H1 (cell line): ENCODE data around the gene IREB2. TPM values are rescaled to one million over a fixed set of nuclear protein-coding genes. Genes with fewer than 3 reads are reported as not detected.

Experiments used
- ASH2L ChIP-seq: fragments of 200-600, 300-600 bp; sonication (generic); IDR thresholded peaks from one replicate; pipeline ENCODE4 v1.7.1; 2017; ENCODE audit warnings: low read length
- CTBP2 ChIP-seq: IDR thresholded peaks from 2 replicates; pipeline ENCODE4 v1.7.0; 2011; ENCODE audit warnings: borderline replicate concordance, mild to moderate bottlenecking, moderate library complexity, mixed read lengths, low read length; ENCODE audit not compliant: insufficient read depth, insufficient read length
- EP300 ChIP-seq, 2 experiments: IDR thresholded peaks; 1 replicate in 1 of 2; 2 replicates in 1 of 2; pipeline ENCODE4 v1.6.1; 2011 to 2012; ENCODE audit warnings: low read depth in 2 of 2, low read length in 2 of 2, mild to moderate bottlenecking in 2 of 2, borderline replicate concordance in 1 of 2, inconsistent platforms in 1 of 2, moderate library complexity in 1 of 2
- HDAC2 ChIP-seq, 2 experiments: fragments of 300-600 bp in 1 of 2; sonication (generic) in 1 of 2; IDR thresholded peaks; 2 replicates each; pipeline ENCODE4 v1.6.1; 2011 to 2012; ENCODE audit warnings: low read depth in 2 of 2, low read length in 2 of 2, mild to moderate bottlenecking in 2 of 2, moderate library complexity in 2 of 2, borderline replicate concordance in 1 of 2, inconsistent platforms in 1 of 2
- KDM1A ChIP-seq: fragments of 200-600, 300-600 bp; sonication (generic); IDR thresholded peaks from 2 replicates; pipeline ENCODE4 v1.7.1; 2016; ENCODE audit warnings: mild to moderate bottlenecking, low read length, borderline replicate concordance
- NANOG ChIP-seq: IDR thresholded peaks from 2 replicates; pipeline ENCODE4 v1.6.1; 2011; ENCODE audit warnings: low read length, low read depth, mild to moderate bottlenecking, inconsistent platforms; ENCODE audit not compliant: insufficient read depth, poor library complexity, severe bottlenecking
- RXRA ChIP-seq: IDR thresholded peaks from 2 replicates; pipeline ENCODE4 v1.6.1; 2011; ENCODE audit warnings: low read depth, mild to moderate bottlenecking, low read length, moderate library complexity; ENCODE audit not compliant: insufficient read depth
- SRF ChIP-seq: IDR thresholded peaks from 2 replicates; pipeline ENCODE4 v1.6.1; 2011; ENCODE audit warnings: mild to moderate bottlenecking, low read depth, low read length, moderate library complexity
- polyA plus RNA-seq, 7 experiments: library from polyadenylated mRNA; depleted of rRNA in 3 of 7; stranded (reverse) in 5 of 7; unstranded in 2 of 7; fragments of >200 nt in 5 of 7; fragments of 200-250 nt in 2 of 7; gene quantifications; 1 replicate in 5 of 7; 2 replicates in 1 of 7; 4 replicates in 1 of 7; pipeline versions ENCODE4 v1.2.1 to v1.2.3, GENCODE V29; 2011 to 2013; ENCODE audit warnings: missing spikeins in 2 of 7, mixed read lengths in 2 of 7
- total RNA-seq: library from RNA; stranded (reverse); fragmentation: NEBNext Ultra II Directional; extraction: Animal tissue kit (Norgen Biotek cat#: 25700); gene quantifications from 2 replicates; pipeline ENCODE4 v1.2.1, GENCODE V29; 2021

Gene IREB2
- total and polyA plus RNA-seq, 2 of the 8 experiments (the other 6 are each of a cell fraction or from before 2014, with no cell fraction given), result 21.0 to 103 TPM

DNA sequence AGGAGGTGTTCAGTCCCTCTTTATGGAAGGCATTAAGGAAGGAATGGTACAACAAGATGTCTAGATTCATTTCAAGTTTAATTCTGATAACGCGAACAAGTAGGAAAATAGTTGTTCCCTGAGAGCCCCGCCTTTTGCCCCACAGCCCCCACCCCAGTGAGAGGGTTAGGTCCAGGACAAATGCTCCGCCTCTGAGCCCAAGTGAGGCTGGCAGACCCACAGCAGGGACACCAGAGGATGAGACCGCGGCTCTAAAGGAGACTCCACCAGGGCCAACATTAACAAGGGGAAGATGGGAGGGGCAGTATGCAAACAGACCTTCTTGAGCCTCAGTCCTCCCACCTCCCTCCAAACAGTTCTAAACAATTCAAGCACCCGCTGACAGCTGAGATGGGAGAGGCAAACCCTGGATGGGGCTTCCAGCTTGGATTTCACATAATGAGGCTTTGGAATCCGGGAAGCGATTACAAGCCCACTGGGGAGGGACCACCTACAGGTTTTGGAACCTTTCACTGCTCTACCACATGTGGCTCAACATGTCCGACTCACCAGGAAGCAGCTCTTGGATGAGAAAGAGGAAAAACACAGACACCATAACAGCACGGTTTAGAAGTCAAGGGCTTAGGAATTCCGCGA lies 42.9 kb upstream of the IREB2 start (continued):
- TF ChIP-seq ASH2L, result peak; percentile 48
- TF ChIP-seq NANOG, result peak; percentile 69
- no peak for TF ChIP-seq SRF
- TF ChIP-seq EP300 (IDR thresholded peaks at IDR 0.05; ENCODE audit: borderline replicate concordance in 1 of 2, low read depth in 2 of 2, low read length in 2 of 2), result 0 out of 3 replicates have a peak, but pooled peaks of 1 of the 2 experiments have one; percentile 6
- 0 out of 2 replicates have a peak, but pooled peaks have one; percentile 45 for TF ChIP-seq RXRA
- TF ChIP-seq KDM1A, result peak; percentile 52; the same call in 1 of the 2 replicates
- TF ChIP-seq CTBP2, result peak; percentile 87
- TF ChIP-seq HDAC2 (IDR thresholded peaks at IDR 0.05; ENCODE audit: borderline replicate concordance in 1 of 2, low read depth in 2 of 2, low read length in 2 of 2), result peak; percentile 54 to 62; a peak in 1 of 4 replicates
